ENCODE data around the gene CD79B. TPM values are rescaled to one million over a fixed set of nuclear protein-coding genes. Genes with fewer than 3 reads are reported as not detected.

Gene CD79B
- total and polyA plus RNA-seq, 9 of the 15 experiments (the other 6 are each of a cell fraction or from before 2014, with no cell fraction given), result 0.15 to 0.62 (median 0.44) TPM; not detected in 2

DNA sequence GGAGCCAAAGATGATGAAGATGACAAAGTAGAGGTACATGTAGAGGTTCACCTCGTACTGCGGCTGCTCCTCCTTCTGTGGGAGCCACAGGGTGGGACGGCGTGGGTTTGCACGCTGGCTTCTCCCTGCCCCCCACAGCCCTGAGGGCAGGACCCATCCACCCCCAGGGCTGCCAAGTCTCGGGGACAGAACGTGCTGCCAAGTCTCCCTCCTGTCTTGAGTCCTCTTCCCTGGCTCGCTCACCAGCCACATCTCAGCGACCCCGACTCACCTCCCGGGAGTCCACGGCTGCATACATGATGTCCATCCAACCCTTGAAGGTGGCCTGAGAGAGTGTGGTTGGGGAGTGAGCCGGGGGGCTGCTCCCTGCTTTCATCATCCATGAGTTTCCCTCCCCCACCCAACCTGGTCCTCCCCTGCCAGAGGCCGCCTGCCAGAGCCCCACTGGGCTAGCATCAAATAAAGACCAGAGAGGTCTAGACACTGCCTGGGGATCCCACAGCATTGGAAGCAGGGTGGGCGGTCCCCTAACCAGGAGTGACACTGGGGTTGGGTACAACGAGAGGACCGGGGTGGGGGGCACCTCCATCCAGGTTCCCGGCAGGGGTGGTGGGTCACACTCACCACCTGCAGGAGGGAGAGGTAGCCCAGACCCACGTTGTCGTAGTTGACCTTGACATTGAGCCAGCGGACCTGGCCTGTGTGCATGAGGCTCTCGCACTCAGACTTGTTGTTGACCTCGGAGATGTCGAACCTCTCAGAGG, 12.8 kb upstream of the CD79B start:
- Histone ChIP-seq H3K27ac (ENCODE audit: extremely low read depth, low read depth, low read length) (no peak overlapping the region), H3K79me2 (ENCODE audit: control insufficient read depth, insufficient read depth, low read length) (no peaks in the 10 kb centered on the region), H3K4me2 (ENCODE audit: insufficient read depth, low read length) (no peak overlapping the region), H3K4me1 (replicated peaks in 1 of 2; ENCODE audit: control insufficient read depth in 2 of 2, insufficient read depth in 2 of 2, low read length in 2 of 2) (peaks cover 3 to 37% of the 10 kb centered on the region in 2 experiments; a peak in 3 of 5 replicates), H3K4me3 (no peak overlapping the region), H4K20me1 (replicated peaks; ENCODE audit: control insufficient read depth, insufficient read depth, low read length) (no peaks in the 10 kb centered on the region; the same call in 1 of the 2 replicates), H2AFZ (ENCODE audit: low read depth, low read length) (no peak overlapping the region), H3K9me3 (replicated peaks; ENCODE audit: control insufficient read depth, insufficient read depth, low read depth, low read length) (no peaks in the 10 kb centered on the region), H3K9ac (ENCODE audit: insufficient read depth in 1 of 2, low read depth in 2 of 2, low read length in 2 of 2) (0 out of 4 replicates have a peak overlapping the region, but pooled peaks of 1 of the 2 experiments have one; percentile 26), H3K27me3 (ENCODE audit: control insufficient read depth in 2 of 2, insufficient read depth in 2 of 2, low read length in 2 of 2) (peaks cover 24 to 69% of the 10 kb centered on the region in 2 experiments; a peak in 4 of 5 replicates), H3K36me3 (ENCODE audit: control insufficient read depth, insufficient read depth, low read length) (no peaks in the 10 kb centered on the region), H3K9me1 (ENCODE audit: control insufficient read depth, insufficient read depth, low read length) (no peaks in the 10 kb centered on the region)
- WGBS (ENCODE audit: insufficient coverage, low coverage, missing lambda C conversion rate), result 18% methylated on average over 20 of the region's 24 CpGs
- FAIRE-seq (peak; percentile 15), DNase-seq (ENCODE audit: extremely low read depth in 1 of 4, low spot score in 3 of 4) (no peak), ATAC-seq (no peak)
- POLR2A ChIA-PET, result no interaction called here
- TF ChIP-seq ZNF778 (CRISPR knock-in tag; IDR thresholded peaks at IDR 0.05) (no peak), ESRRA (IDR thresholded peaks at IDR 0.05; ENCODE audit: borderline replicate concordance, low read depth) (peak; percentile 56), ZFP36 (IDR thresholded peaks at IDR 0.05; ENCODE audit: low read depth, low read length, partially characterized antibody) (peak; percentile 28), BCOR (IDR thresholded peaks at IDR 0.05) (peak; percentile 39; the same call in 1 of the 2 replicates)
- no TSS peak for BruUV-seq (replicated peaks)
- CTCF ChIA-PET (ENCODE audit: low intra/inter-chr PET ratio), result no interaction called here
- intact Hi-C loops (cut with micrococcal nuclease), result loop anchor here (5.0 to 10.0 kb wide), 2 partner anchors 47 to 80 kb away; partner anchors contain the start of gene ICAM2
- in situ Hi-C loops (cut with MboI), result no loop called here

DNA sequence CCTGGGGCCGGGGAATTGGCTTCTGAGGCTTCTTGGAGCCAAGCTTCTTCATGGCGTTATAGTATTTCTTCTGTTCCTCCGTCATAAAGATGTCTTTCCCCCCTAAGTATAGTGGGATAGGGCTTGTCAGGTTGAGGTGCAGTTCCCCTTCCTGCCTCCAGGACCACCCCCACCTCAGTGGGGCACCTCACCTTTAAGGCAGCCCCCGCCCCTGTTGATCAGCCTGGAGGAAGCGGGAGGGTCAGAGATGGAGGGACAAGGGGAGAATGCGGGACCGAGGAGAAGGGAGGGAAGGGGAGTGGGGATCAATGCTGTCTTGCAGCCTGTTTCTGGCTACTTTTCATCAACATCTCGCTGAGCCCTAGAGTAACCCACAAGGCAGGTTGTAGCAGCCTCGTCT, 11.6 kb upstream of the CD79B start:
- Histone ChIP-seq H3K9me1 (ENCODE audit: control insufficient read depth, insufficient read depth, low read length) (no peaks in the 10 kb centered on the region), H3K27me3 (ENCODE audit: control insufficient read depth in 2 of 2, insufficient read depth in 2 of 2, low read length in 2 of 2) (peaks cover 17 to 62% of the 10 kb centered on the region in 2 experiments; a peak in 4 of 5 replicates), H3K9ac (ENCODE audit: insufficient read depth in 1 of 2, low read depth in 2 of 2, low read length in 2 of 2) (no peak overlapping the region), H3K4me2 (ENCODE audit: insufficient read depth, low read length) (no peak overlapping the region), H3K9me3 (replicated peaks; ENCODE audit: control insufficient read depth, insufficient read depth, low read depth, low read length) (no peaks in the 10 kb centered on the region; the same call in 1 of the 2 replicates), H3K27ac (ENCODE audit: extremely low read depth, low read depth, low read length) (no peak overlapping the region), H4K20me1 (replicated peaks; ENCODE audit: control insufficient read depth, insufficient read depth, low read length) (no peaks in the 10 kb centered on the region; the same call in 1 of the 2 replicates), H3K4me1 (replicated peaks in 1 of 2; ENCODE audit: control insufficient read depth in 2 of 2, insufficient read depth in 2 of 2, low read length in 2 of 2) (peaks cover 3 to 32% of the 10 kb centered on the region in 2 experiments; a peak in 3 of 5 replicates), H3K4me3 (no peak overlapping the region), H2AFZ (ENCODE audit: low read depth, low read length) (no peak overlapping the region), H3K36me3 (ENCODE audit: control insufficient read depth, insufficient read depth, low read length) (no peaks in the 10 kb centered on the region), H3K79me2 (ENCODE audit: control insufficient read depth, insufficient read depth, low read length) (no peaks in the 10 kb centered on the region)
- ChIA-PET CTCF (ENCODE audit: low intra/inter-chr PET ratio) (no interaction called here), POLR2A (no interaction called here)
- ATAC-seq (no peak), FAIRE-seq (no peak), DNase-seq (ENCODE audit: extremely low read depth in 1 of 4, low spot score in 3 of 4) (peak in 1 of 4 experiments; percentile 39)
- intact Hi-C loops (cut with micrococcal nuclease), result loop anchor here (10.0 kb wide), 1 partner anchor 81 kb away; the partner anchor contains the start of gene ICAM2
- BruUV-seq (replicated peaks), result no TSS peak
- in situ Hi-C loops (cut with MboI), result no loop called here
- TF ChIP-seq, protein P1, sequence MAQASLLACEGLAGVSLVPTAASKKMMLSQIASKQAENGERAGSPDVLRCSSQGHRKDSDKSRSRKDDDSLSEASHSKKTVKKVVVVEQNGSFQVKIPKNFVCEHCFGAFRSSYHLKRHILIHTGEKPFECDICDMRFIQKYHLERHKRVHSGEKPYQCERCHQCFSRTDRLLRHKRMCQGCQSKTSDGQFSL (CRISPR knock-in tag; IDR thresholded peaks at IDR 0.05), result 0 out of 2 replicates have a peak, but pooled peaks have one; percentile 55
- TF ChIP-seq, protein P1 (tag; IDR thresholded peaks at IDR 0.05), result no peak
- TF ChIP-seq, protein P2, sequence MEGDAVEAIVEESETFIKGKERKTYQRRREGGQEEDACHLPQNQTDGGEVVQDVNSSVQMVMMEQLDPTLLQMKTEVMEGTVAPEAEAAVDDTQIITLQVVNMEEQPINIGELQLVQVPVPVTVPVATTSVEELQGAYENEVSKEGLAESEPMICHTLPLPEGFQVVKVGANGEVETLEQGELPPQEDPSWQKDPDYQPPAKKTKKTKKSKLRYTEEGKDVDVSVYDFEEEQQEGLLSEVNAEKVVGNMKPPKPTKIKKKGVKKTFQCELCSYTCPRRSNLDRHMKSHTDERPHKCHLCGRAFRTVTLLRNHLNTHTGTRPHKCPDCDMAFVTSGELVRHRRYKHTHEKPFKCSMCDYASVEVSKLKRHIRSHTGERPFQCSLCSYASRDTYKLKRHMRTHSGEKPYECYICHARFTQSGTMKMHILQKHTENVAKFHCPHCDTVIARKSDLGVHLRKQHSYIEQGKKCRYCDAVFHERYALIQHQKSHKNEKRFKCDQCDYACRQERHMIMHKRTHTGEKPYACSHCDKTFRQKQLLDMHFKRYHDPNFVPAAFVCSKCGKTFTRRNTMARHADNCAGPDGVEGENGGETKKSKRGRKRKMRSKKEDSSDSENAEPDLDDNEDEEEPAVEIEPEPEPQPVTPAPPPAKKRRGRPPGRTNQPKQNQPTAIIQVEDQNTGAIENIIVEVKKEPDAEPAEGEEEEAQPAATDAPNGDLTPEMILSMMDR (IDR thresholded peaks at IDR 0.05 in 2 of 3, conservative IDR thresholded peaks at IDR 0.05 in 1 of 3; ENCODE audit: insufficient read depth in 2 of 3, low read depth in 1 of 3, low read length in 3 of 3), result 0 out of 6 replicates have a peak, but pooled peaks of 1 of the 3 experiments have one; percentile 22
- TF ChIP-seq ZNF561 (CRISPR knock-in tag; conservative IDR thresholded peaks at IDR 0.05), result no peak
- WGBS (ENCODE audit: insufficient coverage, low coverage, missing lambda C conversion rate), result 5% methylated on average over 9 of the region's 9 CpGs
